ENCODE data around the gene FHOD1.

The FHOD1 gene

GRCh38 chr16:67277294-67277998 is 30.2 kb upstream of the FHOD1 start (continued):
- no peak for TF ChIP-seq OSR2 (tag by site-specific recombination; IDR thresholded peaks at IDR 0.05)
- TF ChIP-seq BCL11B (tag by site-specific recombination; IDR thresholded peaks at IDR 0.05; ENCODE audit: low read depth): no peak
- TF ChIP-seq ZNF366 (tag by site-specific recombination; conservative IDR thresholded peaks at IDR 0.05): no peak
- no peak for TF ChIP-seq TRIM28 (IDR thresholded peaks at IDR 0.05; ENCODE audit: borderline replicate concordance, low read length)
- TF ChIP-seq ZBTB1 (tag by site-specific recombination; IDR thresholded peaks at IDR 0.05): no peak
- TF ChIP-seq ZNF114 (tag by site-specific recombination; IDR thresholded peaks at IDR 0.05): no peak
- TF ChIP-seq ZNF660 (tag by site-specific recombination; IDR thresholded peaks at IDR 0.05): peak; percentile 81
- TF ChIP-seq ZBTB49 (tag by site-specific recombination; IDR thresholded peaks at IDR 0.05; ENCODE audit: low read depth): no peak
- no peak for TF ChIP-seq ZSCAN16 (tag by site-specific recombination; IDR thresholded peaks at IDR 0.05)
- no peak for TF ChIP-seq MEIS1 (CRISPR knock-in tag; IDR thresholded peaks at IDR 0.05; ENCODE audit: borderline replicate concordance)
- TF ChIP-seq ZFHX2 (tag by site-specific recombination; conservative IDR thresholded peaks at IDR 0.05): no peak

- ChIA-PET POLR2A (interaction anchor here (0.6 kb wide), 1 partner anchor 64 kb away, joined by 4 read pairs; no protein-coding TSS in a partner anchor), CTCF (no interaction called here)
- no peaks in the 10 kb centered on the region for H3K9me3 ChIP-seq (ENCODE audit: control insufficient read depth, insufficient read depth, low read depth, low read length)
- H3K4me3 ChIP-seq (ENCODE audit: low read depth, low read length): no peak overlapping the region
- H3K36me3 ChIP-seq (ENCODE audit: control insufficient read depth in 2 of 2, insufficient read depth in 1 of 2, low read length in 2 of 2): peaks cover 0 to 29% of the 10 kb centered on the region in 2 experiments; a peak in 2 of 3 replicates
- no peak overlapping the region for H3K27ac ChIP-seq (ENCODE audit: extremely low read depth, low read depth, low read length)
- no peaks in the 10 kb centered on the region for H3K4me1 ChIP-seq (ENCODE audit: control insufficient read depth, insufficient read depth, low read length)
- TF ChIP-seq PBX3 (CRISPR knock-in tag; IDR thresholded peaks at IDR 0.05) (no peak), PRDM4 (tag by site-specific recombination; IDR thresholded peaks at IDR 0.05) (no peak), ZNF639 (tag by site-specific recombination; IDR thresholded peaks at IDR 0.05) (no peak), ZNF132 (tag by site-specific recombination; IDR thresholded peaks at IDR 0.05; ENCODE audit: borderline replicate concordance) (no peak), ZNF677 (tag by site-specific recombination; IDR thresholded peaks at IDR 0.05) (no peak), ZNF645 (tag by site-specific recombination; IDR thresholded peaks at IDR 0.05) (no peak), ZNF658 (tag by site-specific recombination; IDR thresholded peaks at IDR 0.05) (no peak), GLIS1 (tag by site-specific recombination; IDR thresholded peaks at IDR 0.05) (no peak), ZNF274 (IDR thresholded peaks at IDR 0.05; ENCODE audit: low read length) (no peak), ZNF274 (tag by site-specific recombination; IDR thresholded peaks at IDR 0.05; ENCODE audit: borderline replicate concordance) (no peak), KLF10 (tag by site-specific recombination; IDR thresholded peaks at IDR 0.05) (no peak), ZIC2 (tag by site-specific recombination; IDR thresholded peaks at IDR 0.05) (no peak), ZNF174 (tag by site-specific recombination; IDR thresholded peaks at IDR 0.05) (no peak), ZNF423 (tag by site-specific recombination; IDR thresholded peaks at IDR 0.05) (no peak), ZNF311 (tag by site-specific recombination; IDR thresholded peaks at IDR 0.05; ENCODE audit: borderline replicate concordance) (no peak), ZNF2 (tag by site-specific recombination; IDR thresholded peaks at IDR 0.05) (no peak), ZNF18 (tag by site-specific recombination; IDR thresholded peaks at IDR 0.05) (no peak)
Observed at GRCh38 chr16:67275321-67275720, 28.0 kb upstream of the FHOD1 start.

Measured in HEK293 (cell line).